Skeletal muscle cell (primary cell): ENCODE data around the gene PCBP3.
A peak's percentile ranks its signal among the peaks of the same experiment; 100 is the strongest.
"Not testable (repeated sequence)": the region's sequence is repeated elsewhere in the genome, so short reads cannot be mapped to it uniquely, and the experiment has no call there.

ENCODE experiments used
- DNase-seq: peaks from one replicate; pipeline ENCODE4 v3.0.0-alpha.2; 2010; ENCODE audit warnings: low read depth
- H3K4me3 ChIP-seq: 2 replicates; pipeline ENCODE4 v1.5.1; 2011; ENCODE audit warnings: low read depth, mild to moderate bottlenecking, control low read depth, low read length, moderate library complexity

PCBP3 gene

GRCh38 chr21:45655124-45655523 lies 11.6 kb downstream of the PCBP3 start:
- DNase-seq, result peak; percentile 55
- H3K4me3 ChIP-seq, result no peak overlapping the region

GRCh38 chr21:45656114-45656513 lies 12.6 kb downstream of the PCBP3 start:
- not testable (repeated sequence) for DNase-seq, H3K4me3 ChIP-seq

GRCh38 chr21:45661913-45662622 lies 18.5 kb downstream of the PCBP3 start:
- DNase-seq, H3K4me3 ChIP-seq: not testable (repeated sequence)

- not testable (repeated sequence) for DNase-seq, H3K4me3 ChIP-seq
Observed at GRCh38 chr21:45662623-45663245, 19.2 kb downstream of the PCBP3 start.

- DNase-seq, result no peak
- H3K4me3 ChIP-seq, result no peak overlapping the region
Observed at GRCh38 chr21:45669382-45669781, 25.9 kb downstream of the PCBP3 start.

- no peak overlapping the region for H3K4me3 ChIP-seq
- no peak for DNase-seq
Observed at GRCh38 chr21:45670731-45671130, 27.2 kb downstream of the PCBP3 start.

DNA sequence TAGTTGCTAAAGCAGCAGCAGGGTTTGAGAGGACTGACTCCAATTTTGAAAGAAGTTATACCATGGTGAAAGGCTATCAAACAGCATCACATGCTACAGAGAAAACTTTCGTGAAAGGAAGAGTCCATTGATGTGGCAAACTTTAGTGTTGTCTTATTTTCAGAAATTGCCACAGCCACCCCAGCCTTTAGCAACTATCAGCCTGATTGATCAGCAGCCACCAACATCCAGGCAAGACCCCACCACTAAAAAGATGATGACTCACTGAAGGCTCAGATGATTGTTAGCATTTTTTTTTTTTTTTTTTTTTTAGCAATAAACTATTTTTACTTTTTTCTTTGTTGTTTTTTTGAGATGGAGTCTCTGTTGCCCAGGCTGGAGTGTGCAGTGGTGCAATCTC lies 35.3 kb downstream of the PCBP3 start:
- DNase-seq, H3K4me3 ChIP-seq: not testable (repeated sequence)

DNA sequence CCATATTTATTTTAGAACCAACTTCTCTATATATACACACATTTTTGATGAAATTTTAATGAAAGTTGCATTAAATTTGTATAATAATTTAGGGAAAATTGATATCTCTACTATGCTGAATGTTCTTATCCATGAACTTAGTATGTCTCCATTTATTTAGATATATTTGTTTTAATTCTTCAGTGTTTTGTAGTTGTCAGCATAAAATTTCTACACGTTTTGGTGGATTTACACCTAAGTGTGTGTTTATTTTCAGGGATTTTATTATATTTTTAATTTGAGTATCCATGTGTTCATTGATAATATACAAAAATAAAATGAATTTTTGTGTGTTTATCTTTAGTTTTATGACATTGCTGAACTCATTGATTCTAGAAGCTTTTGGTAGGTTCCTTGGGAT lies 36.7 kb downstream of the PCBP3 start:
- H3K4me3 ChIP-seq, result no peak overlapping the region
- DNase-seq, result no peak

DNA sequence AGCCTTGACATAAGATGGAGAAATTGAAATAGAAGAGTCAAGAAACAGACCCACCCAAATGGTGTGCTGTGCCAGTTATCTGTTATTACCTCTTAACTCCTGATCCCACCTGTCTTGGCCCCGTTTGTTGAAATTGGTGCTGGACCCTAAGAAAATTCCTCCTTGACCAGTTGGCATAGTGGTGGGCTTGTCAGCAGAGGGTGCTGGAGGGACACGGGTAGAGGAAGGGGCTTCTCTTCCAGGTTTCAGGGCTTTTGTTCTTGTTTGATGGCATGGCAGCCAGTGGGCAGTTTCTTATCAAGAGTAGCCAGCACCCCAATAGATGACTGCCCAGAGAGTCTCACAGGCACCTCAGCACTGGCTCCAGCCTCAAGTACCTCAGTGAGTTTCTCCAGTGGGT lies 51.6 kb downstream of the PCBP3 start:
- DNase-seq, result no peak
- H3K4me3 ChIP-seq, result no peak overlapping the region

- peak; percentile 98 for DNase-seq
Observed at GRCh38 chr21:45698493-45699184, 55.1 kb downstream of the PCBP3 start.

DNA sequence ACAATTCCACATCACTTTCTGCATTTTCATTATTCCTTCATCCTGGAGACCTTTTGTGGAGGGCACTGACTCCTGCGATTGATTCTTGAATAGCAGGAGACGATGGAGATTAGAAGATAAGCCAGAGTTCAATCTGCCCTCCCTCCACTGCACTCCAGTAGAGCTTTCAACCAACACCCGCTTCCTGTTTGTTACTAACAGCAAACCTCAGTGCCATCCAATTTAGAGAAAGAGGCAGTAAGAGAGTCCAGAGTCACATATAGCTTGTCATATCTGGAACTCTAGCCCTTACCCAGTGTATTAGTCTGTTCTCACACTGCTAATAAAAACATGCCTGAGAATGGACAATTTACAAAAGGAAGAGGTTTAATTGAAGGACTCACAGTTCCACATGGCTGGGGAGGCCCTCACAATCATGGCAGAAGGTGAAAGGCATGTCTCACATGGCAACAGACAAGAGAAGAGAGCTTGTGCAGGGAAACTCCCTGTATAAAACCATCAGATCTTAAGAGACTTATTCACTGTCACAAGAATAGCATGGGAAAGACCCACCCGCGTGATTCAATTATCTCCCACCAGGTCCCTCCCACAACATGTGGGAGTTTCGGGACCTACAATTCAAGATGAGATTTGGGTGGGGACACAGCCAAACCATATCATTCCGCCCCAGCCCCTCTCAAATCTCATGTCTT lies 55.9 kb downstream of the PCBP3 start:
- H3K4me3 ChIP-seq, result no peak overlapping the region
- no peak for DNase-seq

More at GRCh38 chr21:45698493-45699184, 55.1 kb downstream of the PCBP3 start:
- H3K4me3 ChIP-seq, result no peak overlapping the region

- DNase-seq, result no peak
- H3K4me3 ChIP-seq, result no peak overlapping the region
Observed at GRCh38 chr21:45699966-45700365, 56.4 kb downstream of the PCBP3 start.

DNA sequence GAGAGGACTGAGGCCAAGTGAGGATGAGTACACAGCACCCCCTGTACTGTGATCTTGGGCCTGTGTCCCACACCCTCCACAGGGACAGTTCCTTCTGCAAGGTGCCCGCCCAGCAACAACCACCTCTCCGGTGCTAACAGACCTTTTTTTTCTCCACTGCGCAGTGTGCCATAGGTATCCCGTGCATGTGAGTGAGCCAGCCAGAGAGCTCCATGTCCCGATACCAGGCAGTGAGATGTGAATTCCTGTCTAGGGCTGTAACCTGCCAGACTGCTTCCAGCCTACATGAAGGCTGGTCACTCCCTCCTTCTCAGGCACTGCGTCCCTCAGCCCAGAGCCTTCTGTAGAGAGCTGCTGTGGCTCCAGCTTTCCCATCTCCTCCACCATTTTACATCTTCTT lies 56.9 kb downstream of the PCBP3 start:
- DNase-seq, result no peak
- H3K4me3 ChIP-seq, result no peak overlapping the region

DNA sequence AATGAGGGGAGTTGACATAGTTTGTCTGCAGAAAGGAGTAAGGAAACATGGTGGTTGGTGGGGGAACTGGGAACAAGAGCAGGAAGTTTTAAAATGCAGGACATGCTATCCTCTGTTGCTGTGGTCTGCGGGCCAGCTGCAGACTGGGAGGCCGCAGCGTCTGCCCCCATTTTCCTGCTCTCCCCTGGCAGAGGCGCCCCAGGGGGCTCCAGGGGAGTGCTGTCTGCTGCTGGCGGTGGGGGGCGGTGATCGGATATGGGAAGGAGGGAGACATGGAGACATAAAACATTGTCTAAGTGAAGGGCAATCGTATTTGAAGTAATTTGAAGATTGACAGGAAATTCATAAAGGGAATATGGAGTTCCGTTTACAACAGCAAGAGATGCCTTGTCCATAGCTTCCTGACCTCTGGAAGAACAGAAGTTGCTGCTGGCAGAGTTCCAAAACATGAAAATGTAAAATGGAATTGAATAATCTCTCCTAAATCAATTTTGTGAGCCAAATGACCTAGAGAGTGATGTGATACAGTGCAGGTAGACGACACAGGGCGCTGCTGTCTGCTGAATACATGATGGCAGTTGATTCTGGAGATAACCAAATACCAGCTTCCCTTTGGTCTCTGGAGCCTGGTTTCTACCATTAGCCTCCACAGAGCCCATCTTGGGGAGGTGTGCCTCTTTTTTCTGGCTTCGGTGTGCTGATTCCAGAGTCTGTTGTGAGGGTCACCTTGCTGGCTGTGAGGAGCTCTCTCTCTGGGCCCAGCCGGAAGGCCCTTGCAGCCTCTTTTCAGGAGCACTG lies 61.0 kb downstream of the PCBP3 start:
- H3K4me3 ChIP-seq, result no peak overlapping the region
- DNase-seq, result no peak

- H3K4me3 ChIP-seq, result no peak overlapping the region
- DNase-seq, result no peak
Observed at GRCh38 chr21:45706299-45706698, 62.8 kb downstream of the PCBP3 start.

GRCh38 chr21:45709173-45709572 lies 65.6 kb downstream of the PCBP3 start:
- no peak for DNase-seq
- H3K4me3 ChIP-seq, result no peak overlapping the region

- no peak overlapping the region for H3K4me3 ChIP-seq
- no peak for DNase-seq
Observed at GRCh38 chr21:45709696-45710268, 66.3 kb downstream of the PCBP3 start.

DNA sequence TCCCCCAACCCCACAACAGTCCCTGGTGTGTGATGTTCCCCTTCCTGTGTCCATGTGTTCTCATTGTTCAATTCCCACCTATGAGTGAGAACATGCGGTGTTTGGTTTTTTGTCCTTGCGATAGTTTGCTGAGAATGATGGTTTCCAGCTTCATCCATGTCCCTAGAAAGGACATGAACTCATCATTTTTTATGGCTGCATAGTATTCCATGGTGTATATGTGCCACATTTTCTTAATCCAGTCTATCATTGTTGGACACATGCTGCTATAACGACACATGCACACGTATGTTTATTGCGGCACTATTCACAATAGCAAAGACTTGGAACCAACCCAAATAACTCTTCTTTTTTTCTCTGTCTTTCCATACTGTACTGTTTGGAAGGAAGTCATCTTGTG lies 66.8 kb downstream of the PCBP3 start:
- not testable (repeated sequence) for DNase-seq, H3K4me3 ChIP-seq

DNA sequence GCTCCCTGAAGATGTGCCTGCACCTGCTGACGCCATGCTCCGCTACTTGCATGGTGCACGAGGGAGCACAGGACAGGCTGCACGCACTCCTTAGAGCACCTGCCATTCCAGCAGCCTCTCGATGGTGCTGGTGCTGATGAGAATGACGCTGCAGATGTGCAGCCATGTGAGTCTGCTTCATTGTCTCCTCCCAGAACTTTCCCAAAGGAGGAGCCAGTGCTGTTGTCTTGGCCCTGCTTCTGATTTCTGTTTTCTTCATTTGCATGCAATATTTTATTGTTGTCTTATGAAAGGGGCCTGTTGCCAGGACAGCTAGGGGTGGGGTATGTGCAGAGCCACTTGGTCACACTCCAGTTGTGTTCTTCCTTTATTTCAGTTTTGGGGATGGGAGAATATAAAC lies 70.1 kb downstream of the PCBP3 start:
- H3K4me3 ChIP-seq, result no peak overlapping the region
- no peak for DNase-seq
